ENCODE results near the gene HMMR. TPM values are rescaled to one million over a fixed set of nuclear protein-coding genes. Genes with fewer than 3 reads are reported as not detected.

HMMR gene
- polyA plus RNA-seq, 1 donor from 2014 or later, result 3.5 TPM

DNA sequence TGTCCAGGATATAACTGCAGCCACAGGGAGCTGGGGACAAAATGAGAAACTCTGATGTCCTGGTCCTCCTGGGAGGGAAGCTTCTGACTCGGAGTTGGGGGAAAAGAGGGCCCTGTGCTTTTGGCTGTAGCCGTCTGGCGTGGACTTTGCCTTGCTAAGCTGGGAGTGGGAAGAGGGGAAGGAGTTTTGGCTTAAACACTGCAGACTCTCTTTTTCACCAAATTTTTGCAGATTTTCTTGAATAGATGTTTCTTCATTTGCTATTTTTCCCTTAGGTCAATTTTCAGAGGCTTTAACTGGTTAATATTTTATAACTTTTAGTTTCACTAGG lies 29.3 kb downstream of the HMMR start:
- Histone ChIP-seq H3F3A (ENCODE audit: insufficient read depth, low read length, poor library complexity, severe bottlenecking) (no peaks in the 10 kb centered on the region), H3K79me2 (replicated peaks; ENCODE audit: insufficient read depth, low read length) (no peaks in the 10 kb centered on the region), H3K4me2 (ENCODE audit: low read length) (no peak overlapping the region), H3K36me3 (ENCODE audit: insufficient read depth, low read length) (no peaks in the 10 kb centered on the region), H4K20me1 (ENCODE audit: insufficient read depth) (no peaks in the 10 kb centered on the region), H3K9me3 (ENCODE audit: low read length) (no peaks in the 10 kb centered on the region), H3K27me3 (ENCODE audit: insufficient read depth, low read depth, low read length) (no peaks in the 10 kb centered on the region), H3K9ac (ENCODE audit: low read length) (no peak overlapping the region), H3K4me3 (ENCODE audit: low read length) (no peak overlapping the region), H2AFZ (ENCODE audit: low read depth, low read length) (no peak overlapping the region), H3K27ac (ENCODE audit: low read length) (no peak overlapping the region), H3K9me2 (ENCODE audit: insufficient read depth, low read length) (no peaks in the 10 kb centered on the region)
- no peak for TF ChIP-seq SMC3 (conservative IDR thresholded peaks at IDR 0.05; ENCODE audit: poor library complexity)
- no peak for TF ChIP-seq EZH2 (IDR thresholded peaks at IDR 0.05; ENCODE audit: borderline replicate concordance, insufficient read depth, low read length, poor library complexity, severe bottlenecking)
- TF ChIP-seq, protein P1, sequence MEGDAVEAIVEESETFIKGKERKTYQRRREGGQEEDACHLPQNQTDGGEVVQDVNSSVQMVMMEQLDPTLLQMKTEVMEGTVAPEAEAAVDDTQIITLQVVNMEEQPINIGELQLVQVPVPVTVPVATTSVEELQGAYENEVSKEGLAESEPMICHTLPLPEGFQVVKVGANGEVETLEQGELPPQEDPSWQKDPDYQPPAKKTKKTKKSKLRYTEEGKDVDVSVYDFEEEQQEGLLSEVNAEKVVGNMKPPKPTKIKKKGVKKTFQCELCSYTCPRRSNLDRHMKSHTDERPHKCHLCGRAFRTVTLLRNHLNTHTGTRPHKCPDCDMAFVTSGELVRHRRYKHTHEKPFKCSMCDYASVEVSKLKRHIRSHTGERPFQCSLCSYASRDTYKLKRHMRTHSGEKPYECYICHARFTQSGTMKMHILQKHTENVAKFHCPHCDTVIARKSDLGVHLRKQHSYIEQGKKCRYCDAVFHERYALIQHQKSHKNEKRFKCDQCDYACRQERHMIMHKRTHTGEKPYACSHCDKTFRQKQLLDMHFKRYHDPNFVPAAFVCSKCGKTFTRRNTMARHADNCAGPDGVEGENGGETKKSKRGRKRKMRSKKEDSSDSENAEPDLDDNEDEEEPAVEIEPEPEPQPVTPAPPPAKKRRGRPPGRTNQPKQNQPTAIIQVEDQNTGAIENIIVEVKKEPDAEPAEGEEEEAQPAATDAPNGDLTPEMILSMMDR (IDR thresholded peaks at IDR 0.05; ENCODE audit: poor library complexity, severe bottlenecking), result no peak
- no peak for TF ChIP-seq EP300 (conservative IDR thresholded peaks at IDR 0.05; ENCODE audit: poor library complexity, severe bottlenecking)
- no peak for TF ChIP-seq POLR2AphosphoS5 (IDR thresholded peaks at IDR 0.05)
- TF ChIP-seq, protein P2, sequence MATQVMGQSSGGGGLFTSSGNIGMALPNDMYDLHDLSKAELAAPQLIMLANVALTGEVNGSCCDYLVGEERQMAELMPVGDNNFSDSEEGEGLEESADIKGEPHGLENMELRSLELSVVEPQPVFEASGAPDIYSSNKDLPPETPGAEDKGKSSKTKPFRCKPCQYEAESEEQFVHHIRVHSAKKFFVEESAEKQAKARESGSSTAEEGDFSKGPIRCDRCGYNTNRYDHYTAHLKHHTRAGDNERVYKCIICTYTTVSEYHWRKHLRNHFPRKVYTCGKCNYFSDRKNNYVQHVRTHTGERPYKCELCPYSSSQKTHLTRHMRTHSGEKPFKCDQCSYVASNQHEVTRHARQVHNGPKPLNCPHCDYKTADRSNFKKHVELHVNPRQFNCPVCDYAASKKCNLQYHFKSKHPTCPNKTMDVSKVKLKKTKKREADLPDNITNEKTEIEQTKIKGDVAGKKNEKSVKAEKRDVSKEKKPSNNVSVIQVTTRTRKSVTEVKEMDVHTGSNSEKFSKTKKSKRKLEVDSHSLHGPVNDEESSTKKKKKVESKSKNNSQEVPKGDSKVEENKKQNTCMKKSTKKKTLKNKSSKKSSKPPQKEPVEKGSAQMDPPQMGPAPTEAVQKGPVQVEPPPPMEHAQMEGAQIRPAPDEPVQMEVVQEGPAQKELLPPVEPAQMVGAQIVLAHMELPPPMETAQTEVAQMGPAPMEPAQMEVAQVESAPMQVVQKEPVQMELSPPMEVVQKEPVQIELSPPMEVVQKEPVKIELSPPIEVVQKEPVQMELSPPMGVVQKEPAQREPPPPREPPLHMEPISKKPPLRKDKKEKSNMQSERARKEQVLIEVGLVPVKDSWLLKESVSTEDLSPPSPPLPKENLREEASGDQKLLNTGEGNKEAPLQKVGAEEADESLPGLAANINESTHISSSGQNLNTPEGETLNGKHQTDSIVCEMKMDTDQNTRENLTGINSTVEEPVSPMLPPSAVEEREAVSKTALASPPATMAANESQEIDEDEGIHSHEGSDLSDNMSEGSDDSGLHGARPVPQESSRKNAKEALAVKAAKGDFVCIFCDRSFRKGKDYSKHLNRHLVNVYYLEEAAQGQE (IDR thresholded peaks at IDR 0.05; ENCODE audit: borderline replicate concordance), result no peak
- no peak for TF ChIP-seq RAD21 (conservative IDR thresholded peaks at IDR 0.05)
- TF ChIP-seq MXI1 (conservative IDR thresholded peaks at IDR 0.05; ENCODE audit: poor library complexity, severe bottlenecking), result no peak
- TF ChIP-seq TAF1 (IDR thresholded peaks at IDR 0.05; ENCODE audit: low read depth), result no peak

DNA sequence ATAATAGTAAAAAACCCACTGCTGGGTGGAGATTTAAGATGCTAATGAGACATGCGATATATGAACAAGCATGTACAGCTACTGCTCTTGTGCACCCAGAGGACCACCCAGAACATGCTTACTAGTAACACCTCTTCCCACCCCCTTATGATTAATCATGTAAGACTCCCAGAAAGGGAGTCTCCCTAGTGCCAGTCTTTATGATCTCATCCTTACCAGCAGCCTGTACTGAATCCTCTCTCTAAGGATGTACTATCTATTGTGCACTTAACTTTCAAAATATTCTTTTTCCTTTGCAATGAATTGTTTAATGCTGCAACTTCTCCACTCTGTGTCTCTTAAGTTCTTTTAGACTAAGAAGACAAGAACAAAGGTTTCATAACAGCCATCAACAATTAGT lies 35.9 kb downstream of the HMMR start:
- no peaks in the 10 kb centered on the region for H3K36me3 ChIP-seq (ENCODE audit: insufficient read depth, low read length)
- no peaks in the 10 kb centered on the region for H3K9me3 ChIP-seq (ENCODE audit: low read length)
- H4K20me1 ChIP-seq (ENCODE audit: insufficient read depth), result no peaks in the 10 kb centered on the region
- no peaks in the 10 kb centered on the region for H3F3A ChIP-seq (ENCODE audit: insufficient read depth, low read length, poor library complexity, severe bottlenecking)
- no peaks in the 10 kb centered on the region for H3K9me2 ChIP-seq (ENCODE audit: insufficient read depth, low read length)
- no peak overlapping the region for H3K4me3 ChIP-seq (ENCODE audit: low read length)
- H2AFZ ChIP-seq (ENCODE audit: low read depth, low read length), result no peak overlapping the region
- H3K27ac ChIP-seq (ENCODE audit: low read length), result no peak overlapping the region
- H3K79me2 ChIP-seq (replicated peaks; ENCODE audit: insufficient read depth, low read length), result no peaks in the 10 kb centered on the region
- no peak overlapping the region for H3K4me2 ChIP-seq (ENCODE audit: low read length)
- H3K27me3 ChIP-seq (ENCODE audit: insufficient read depth, low read depth, low read length), result no peaks in the 10 kb centered on the region
- TF ChIP-seq TAF1 (IDR thresholded peaks at IDR 0.05; ENCODE audit: low read depth) (no peak), POLR2AphosphoS5 (IDR thresholded peaks at IDR 0.05) (no peak), RAD21 (conservative IDR thresholded peaks at IDR 0.05) (no peak), MXI1 (conservative IDR thresholded peaks at IDR 0.05; ENCODE audit: poor library complexity, severe bottlenecking) (no peak), EP300 (conservative IDR thresholded peaks at IDR 0.05; ENCODE audit: poor library complexity, severe bottlenecking) (no peak), SMC3 (conservative IDR thresholded peaks at IDR 0.05; ENCODE audit: poor library complexity) (no peak), EZH2 (IDR thresholded peaks at IDR 0.05; ENCODE audit: borderline replicate concordance, insufficient read depth, low read length, poor library complexity, severe bottlenecking) (no peak)
- TF ChIP-seq, protein P2 (IDR thresholded peaks at IDR 0.05; ENCODE audit: borderline replicate concordance), result no peak
- TF ChIP-seq, protein P1 (IDR thresholded peaks at IDR 0.05; ENCODE audit: poor library complexity, severe bottlenecking), result no peak
- no peak overlapping the region for H3K9ac ChIP-seq (ENCODE audit: low read length)
